T-helper 2 cell treated with Interferon-gamma antibody and Interleukin-4, amounts not matched to agents 5 μg/mL and 100 μg/mL, for 36 hours (primary cell): ENCODE results near the gene PIK3C2G.
"Not testable (repeated sequence)": the region's sequence is repeated elsewhere in the genome, so short reads cannot be mapped to it uniquely, and the experiment has no call there.

Experiments used
- DNase-seq: peaks from one replicate; pipeline ENCODE4 v3.0.0; 2021; ENCODE audit warnings: low spot score
- H3K27ac Mint-ChIP-seq: one replicate; pipeline ENCODE4 v1.8.0; 2021; ENCODE audit warnings: mild to moderate bottlenecking, mixed read lengths
- H3K27me3 Mint-ChIP-seq: one replicate; pipeline ENCODE4 v1.8.0; 2021; ENCODE audit warnings: low read depth, mixed read lengths
- H3K36me3 Mint-ChIP-seq: one replicate; pipeline ENCODE4 v1.8.0; 2021; ENCODE audit warnings: low read depth, mixed read lengths
- H3K4me1 Mint-ChIP-seq: one replicate; pipeline ENCODE4 v1.8.0; 2021; ENCODE audit warnings: low read depth, mixed read lengths
- H3K4me3 Mint-ChIP-seq: one replicate; pipeline ENCODE4 v1.8.0; 2022; ENCODE audit warnings: mild to moderate bottlenecking, moderate library complexity, mixed read lengths
- H3K9me3 Mint-ChIP-seq: one replicate; pipeline ENCODE4 v1.8.0; 2021; ENCODE audit warnings: mixed read lengths

Gene PIK3C2G, protein sequence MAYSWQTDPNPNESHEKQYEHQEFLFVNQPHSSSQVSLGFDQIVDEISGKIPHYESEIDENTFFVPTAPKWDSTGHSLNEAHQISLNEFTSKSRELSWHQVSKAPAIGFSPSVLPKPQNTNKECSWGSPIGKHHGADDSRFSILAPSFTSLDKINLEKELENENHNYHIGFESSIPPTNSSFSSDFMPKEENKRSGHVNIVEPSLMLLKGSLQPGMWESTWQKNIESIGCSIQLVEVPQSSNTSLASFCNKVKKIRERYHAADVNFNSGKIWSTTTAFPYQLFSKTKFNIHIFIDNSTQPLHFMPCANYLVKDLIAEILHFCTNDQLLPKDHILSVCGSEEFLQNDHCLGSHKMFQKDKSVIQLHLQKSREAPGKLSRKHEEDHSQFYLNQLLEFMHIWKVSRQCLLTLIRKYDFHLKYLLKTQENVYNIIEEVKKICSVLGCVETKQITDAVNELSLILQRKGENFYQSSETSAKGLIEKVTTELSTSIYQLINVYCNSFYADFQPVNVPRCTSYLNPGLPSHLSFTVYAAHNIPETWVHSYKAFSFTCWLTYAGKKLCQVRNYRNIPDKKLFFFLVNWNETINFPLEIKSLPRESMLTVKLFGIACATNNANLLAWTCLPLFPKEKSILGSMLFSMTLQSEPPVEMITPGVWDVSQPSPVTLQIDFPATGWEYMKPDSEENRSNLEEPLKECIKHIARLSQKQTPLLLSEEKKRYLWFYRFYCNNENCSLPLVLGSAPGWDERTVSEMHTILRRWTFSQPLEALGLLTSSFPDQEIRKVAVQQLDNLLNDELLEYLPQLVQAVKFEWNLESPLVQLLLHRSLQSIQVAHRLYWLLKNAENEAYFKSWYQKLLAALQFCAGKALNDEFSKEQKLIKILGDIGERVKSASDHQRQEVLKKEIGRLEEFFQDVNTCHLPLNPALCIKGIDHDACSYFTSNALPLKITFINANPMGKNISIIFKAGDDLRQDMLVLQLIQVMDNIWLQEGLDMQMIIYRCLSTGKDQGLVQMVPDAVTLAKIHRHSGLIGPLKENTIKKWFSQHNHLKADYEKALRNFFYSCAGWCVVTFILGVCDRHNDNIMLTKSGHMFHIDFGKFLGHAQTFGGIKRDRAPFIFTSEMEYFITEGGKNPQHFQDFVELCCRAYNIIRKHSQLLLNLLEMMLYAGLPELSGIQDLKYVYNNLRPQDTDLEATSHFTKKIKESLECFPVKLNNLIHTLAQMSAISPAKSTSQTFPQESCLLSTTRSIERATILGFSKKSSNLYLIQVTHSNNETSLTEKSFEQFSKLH (N-terminal part only)

GRCh38 chr12:18261273-18261672 is at the start of gene PIK3C2G:
PIK3C2G (plus strand) TSS chr12:18261518; CDS start chr12:18282082, 20,564 bp downstream.
- Mint-ChIP-seq H3K4me3 (no peak within 1 kb of the TSS), H3K36me3 (no peaks in the 10 kb centered on the region), H3K27ac (no peak within 1 kb of the TSS), H3K9me3 (peaks cover 8% of the 10 kb centered on the region), H3K27me3 (no peaks in the 10 kb centered on the region), H3K4me1 (no peaks in the 10 kb centered on the region)
- no peak for DNase-seq

- Mint-ChIP-seq H3K27me3 (no peaks in the 10 kb centered on the region), H3K9me3 (no peaks in the 10 kb centered on the region), H3K4me1 (no peaks in the 10 kb centered on the region), H3K4me3 (no peak overlapping the region), H3K27ac (no peak overlapping the region), H3K36me3 (no peaks in the 10 kb centered on the region)
- no peak for DNase-seq
Observed at GRCh38 chr12:18217966-18218365, 43.4 kb upstream of the PIK3C2G start.

GRCh38 chr12:18221726-18222125 is 39.6 kb upstream of the PIK3C2G start:
- H3K36me3 Mint-ChIP-seq = no peaks in the 10 kb centered on the region
- H3K27me3 Mint-ChIP-seq = no peaks in the 10 kb centered on the region
- H3K27ac Mint-ChIP-seq = no peak overlapping the region
- DNase-seq = no peak
- no peaks in the 10 kb centered on the region for H3K4me1 Mint-ChIP-seq
- H3K4me3 Mint-ChIP-seq = no peak overlapping the region
- no peaks in the 10 kb centered on the region for H3K9me3 Mint-ChIP-seq

DNA sequence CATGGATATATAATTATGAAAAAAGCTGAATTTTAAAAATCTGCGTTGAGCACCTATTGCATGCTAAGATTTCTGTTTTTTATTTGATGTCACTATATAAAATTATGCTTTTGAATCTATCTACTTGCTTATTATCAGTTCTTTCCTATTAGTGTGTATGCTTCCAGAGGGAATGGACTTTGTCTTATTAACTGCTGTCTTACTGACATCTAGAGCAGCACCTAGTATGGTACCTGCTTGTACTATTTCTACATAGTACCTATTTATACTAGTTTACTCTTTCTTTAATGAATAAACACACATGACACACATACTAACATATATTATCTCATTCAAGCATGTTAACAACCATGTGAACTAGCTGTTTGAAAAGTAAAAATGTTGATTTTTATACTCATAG is 38.6 kb upstream of the PIK3C2G start:
- Mint-ChIP-seq H3K4me1 (no peaks in the 10 kb centered on the region), H3K9me3 (no peaks in the 10 kb centered on the region), H3K27me3 (no peaks in the 10 kb centered on the region), H3K36me3 (no peaks in the 10 kb centered on the region), H3K4me3 (no peak overlapping the region), H3K27ac (no peak overlapping the region)
- DNase-seq = no peak

DNA sequence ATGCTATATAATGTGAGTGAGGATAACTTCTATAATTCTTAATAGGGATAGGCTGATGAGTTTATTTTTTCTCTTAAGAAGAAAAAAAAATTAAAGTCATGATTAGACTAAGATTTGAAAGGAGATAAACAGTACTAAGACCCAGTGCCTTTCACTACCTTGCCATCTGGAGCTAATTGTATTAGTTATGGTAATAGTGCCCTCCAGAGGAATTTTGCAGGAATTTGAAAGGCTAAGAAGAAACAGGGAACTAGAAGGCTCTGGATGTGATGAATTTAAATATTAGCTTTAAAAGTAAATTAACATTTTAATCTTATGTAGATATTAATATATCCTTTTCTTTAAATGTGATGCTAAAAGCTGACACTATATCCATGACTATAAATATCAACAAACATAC is 36.6 kb upstream of the PIK3C2G start:
- H3K27me3 Mint-ChIP-seq = no peaks in the 10 kb centered on the region
- H3K4me3 Mint-ChIP-seq = no peak overlapping the region
- H3K9me3 Mint-ChIP-seq = no peaks in the 10 kb centered on the region
- H3K36me3 Mint-ChIP-seq = no peaks in the 10 kb centered on the region
- no peak overlapping the region for H3K27ac Mint-ChIP-seq
- no peak for DNase-seq
- H3K4me1 Mint-ChIP-seq = no peaks in the 10 kb centered on the region

DNA sequence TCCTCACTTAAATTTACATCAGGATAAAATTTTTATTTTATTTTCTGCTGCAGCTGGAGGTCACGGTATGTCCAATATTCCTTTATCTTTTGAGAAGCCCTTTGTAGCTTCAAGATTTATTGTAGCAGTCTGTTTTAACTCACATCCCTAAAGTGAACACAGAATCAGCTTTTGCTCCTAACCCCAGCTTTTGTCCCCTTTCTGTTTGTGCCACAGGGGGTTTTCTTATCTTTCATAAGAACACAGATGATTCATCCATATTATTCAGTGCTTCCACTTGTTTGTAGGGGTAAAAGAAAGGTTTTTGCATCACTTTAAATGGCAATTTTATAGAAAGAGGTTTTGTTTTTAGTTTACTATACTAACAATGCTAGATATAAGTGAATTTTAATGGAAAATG is 21.8 kb upstream of the PIK3C2G start:
- Mint-ChIP-seq H3K4me3 (no peak overlapping the region), H3K36me3 (no peaks in the 10 kb centered on the region), H3K4me1 (no peaks in the 10 kb centered on the region), H3K9me3 (peaks cover 17% of the 10 kb centered on the region), H3K27ac (no peak overlapping the region), H3K27me3 (no peaks in the 10 kb centered on the region)
- DNase-seq = no peak

DNA sequence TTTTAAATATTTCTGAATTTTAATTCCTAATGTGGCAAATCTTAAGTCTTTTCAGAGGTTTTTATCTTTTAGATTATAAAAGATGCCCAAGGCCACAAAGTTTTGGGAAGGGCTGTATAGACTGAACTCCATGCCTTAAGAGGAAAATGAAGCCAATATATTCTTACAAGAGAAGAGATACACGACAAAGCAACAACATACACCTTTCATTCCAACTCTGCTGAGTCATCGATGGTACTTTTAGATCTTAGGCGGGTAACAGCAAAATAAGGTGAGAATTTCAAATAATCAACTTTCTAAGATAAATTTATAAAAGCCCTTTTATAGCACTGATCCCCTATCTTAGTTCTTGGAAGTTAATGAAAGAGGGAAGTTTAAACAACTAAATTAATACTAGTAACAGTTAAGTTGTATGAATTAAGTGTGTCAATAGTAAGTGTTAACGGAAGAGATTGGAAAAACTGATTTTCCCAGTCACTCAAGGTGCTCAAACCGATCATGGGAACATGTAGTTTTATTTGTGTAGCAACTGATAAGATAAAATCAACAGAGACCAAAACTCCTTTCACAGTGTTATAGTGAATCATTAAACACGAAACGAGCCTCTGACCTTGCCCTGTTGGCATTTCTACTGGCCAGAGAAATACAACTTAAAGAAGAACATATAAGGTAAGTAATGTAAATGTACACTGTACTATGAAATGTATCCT is 18.8 kb upstream of the PIK3C2G start:
- peaks cover 2% of the 10 kb centered on the region for H3K9me3 Mint-ChIP-seq
- no peak overlapping the region for H3K27ac Mint-ChIP-seq
- no peaks in the 10 kb centered on the region for H3K27me3 Mint-ChIP-seq
- H3K4me1 Mint-ChIP-seq = no peaks in the 10 kb centered on the region
- DNase-seq = no peak
- H3K4me3 Mint-ChIP-seq = no peak overlapping the region
- no peaks in the 10 kb centered on the region for H3K36me3 Mint-ChIP-seq

GRCh38 chr12:18243238-18243637 is 18.1 kb upstream of the PIK3C2G start:
- Mint-ChIP-seq H3K27ac (no peak overlapping the region), H3K36me3 (no peaks in the 10 kb centered on the region), H3K27me3 (no peaks in the 10 kb centered on the region), H3K9me3 (no peaks in the 10 kb centered on the region), H3K4me1 (no peaks in the 10 kb centered on the region), H3K4me3 (no peak overlapping the region)
- no peak for DNase-seq

DNA sequence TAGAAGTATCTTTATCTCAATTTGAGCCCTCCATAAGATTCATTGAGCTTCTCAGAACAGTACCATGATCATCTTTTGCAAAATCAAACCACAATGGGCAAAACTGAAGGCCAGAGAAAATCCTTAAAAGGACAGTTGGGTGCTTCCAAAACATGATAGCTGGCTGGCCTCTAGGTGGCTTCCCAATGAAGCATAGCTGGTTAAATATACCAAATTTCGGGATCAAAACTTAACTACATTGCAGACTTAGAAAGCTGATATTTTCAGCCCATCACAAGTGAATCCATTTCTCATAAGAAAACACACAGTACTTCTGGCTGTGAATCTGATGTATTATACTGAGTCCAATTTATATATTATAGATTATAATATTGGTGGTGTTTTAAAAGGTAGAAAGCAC is 15.3 kb upstream of the PIK3C2G start:
- H3K4me3 Mint-ChIP-seq = no peak overlapping the region

DNA sequence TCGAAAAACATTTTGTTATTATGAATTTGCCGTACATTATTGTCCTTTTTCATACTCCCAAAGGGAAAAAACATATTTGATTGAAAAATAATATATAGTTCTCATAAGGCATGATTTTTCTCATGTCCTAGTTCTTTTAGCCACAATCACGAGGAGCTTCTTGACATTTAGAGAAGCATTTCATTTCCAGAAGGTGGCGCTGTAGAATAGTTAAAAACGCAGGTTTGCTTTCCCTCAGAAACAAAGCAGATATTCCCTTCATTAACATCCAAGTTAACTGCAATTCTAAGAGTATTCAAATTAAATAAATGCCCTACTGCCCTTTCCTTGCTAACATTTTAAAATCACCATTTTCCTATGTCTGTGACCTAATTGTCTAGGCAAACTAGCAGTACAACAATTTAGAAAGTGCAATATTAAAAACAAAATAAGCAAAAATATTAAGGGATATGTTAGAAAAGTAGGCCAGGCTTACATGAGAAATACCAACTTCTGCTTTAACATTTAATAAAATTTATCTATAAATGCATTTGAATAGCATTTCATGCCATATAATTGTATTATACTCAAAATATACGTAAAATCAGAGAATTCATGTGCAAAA is 10.9 kb upstream of the PIK3C2G start:
- no peaks in the 10 kb centered on the region for H3K4me1 Mint-ChIP-seq
- DNase-seq = no peak
- H3K27me3 Mint-ChIP-seq = no peaks in the 10 kb centered on the region
- no peak overlapping the region for H3K27ac Mint-ChIP-seq
- H3K9me3 Mint-ChIP-seq = no peaks in the 10 kb centered on the region
- no peak overlapping the region for H3K4me3 Mint-ChIP-seq
- no peaks in the 10 kb centered on the region for H3K36me3 Mint-ChIP-seq

More for the DNA sequence above, 15.3 kb upstream of the PIK3C2G start:
- no peaks in the 10 kb centered on the region for H3K4me1 Mint-ChIP-seq
- DNase-seq = no peak
- H3K9me3 Mint-ChIP-seq = no peaks in the 10 kb centered on the region
- H3K27ac Mint-ChIP-seq = no peak overlapping the region
- H3K36me3 Mint-ChIP-seq = no peaks in the 10 kb centered on the region
- no peaks in the 10 kb centered on the region for H3K27me3 Mint-ChIP-seq

- no peak for DNase-seq
- H3K36me3 Mint-ChIP-seq = no peaks in the 10 kb centered on the region
- no peak overlapping the region for H3K27ac Mint-ChIP-seq
- no peaks in the 10 kb centered on the region for H3K4me1 Mint-ChIP-seq
- H3K27me3 Mint-ChIP-seq = no peaks in the 10 kb centered on the region
- no peaks in the 10 kb centered on the region for H3K9me3 Mint-ChIP-seq
- no peak overlapping the region for H3K4me3 Mint-ChIP-seq
Observed at GRCh38 chr12:18254081-18254480, 7.2 kb upstream of the PIK3C2G start.

- DNase-seq = not testable (repeated sequence)
Observed at GRCh38 chr12:18255004-18255403, 6.3 kb upstream of the PIK3C2G start.

DNA sequence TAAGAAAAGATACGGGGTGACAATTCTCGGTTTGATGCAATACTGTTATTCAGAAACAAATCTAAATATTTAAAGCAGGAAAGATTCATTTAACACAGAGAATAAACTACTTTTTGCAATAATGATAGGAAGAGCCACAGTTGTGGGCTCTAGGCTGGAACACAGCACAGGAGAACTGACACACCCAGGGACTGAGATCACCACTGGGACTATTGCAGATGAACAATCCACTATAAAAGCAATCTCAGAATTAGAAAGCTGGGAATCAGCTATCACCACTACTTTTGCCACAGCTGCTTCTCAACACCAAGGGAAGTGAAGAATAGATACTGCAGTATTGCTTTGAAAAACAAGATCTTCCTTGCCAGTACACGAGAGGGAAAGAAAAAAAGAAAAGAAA is 4.1 kb upstream of the PIK3C2G start:
- H3K36me3 Mint-ChIP-seq = no peaks in the 10 kb centered on the region
- no peak overlapping the region for H3K4me3 Mint-ChIP-seq
- H3K27ac Mint-ChIP-seq = no peak overlapping the region
- no peaks in the 10 kb centered on the region for H3K27me3 Mint-ChIP-seq
- H3K9me3 Mint-ChIP-seq = peaks cover 7% of the 10 kb centered on the region
- DNase-seq = no peak
- H3K4me1 Mint-ChIP-seq = no peaks in the 10 kb centered on the region

More at GRCh38 chr12:18255004-18255403, 6.3 kb upstream of the PIK3C2G start:
- H3K4me3 Mint-ChIP-seq, H3K27ac Mint-ChIP-seq, H3K4me1 Mint-ChIP-seq, H3K27me3 Mint-ChIP-seq, H3K36me3 Mint-ChIP-seq, H3K9me3 Mint-ChIP-seq: not testable (repeated sequence)
